T-helper 1 cell treated with Interleukin-12 subunit alpha and Interleukin-12 subunit beta and Interleukin-4 antibody, amounts not matched to agents 30 μg/mL and 1 μg/mL, for 36 hours (primary cell): Measurements from ENCODE around the gene RERE.

Experiments used
- H3K27ac Mint-ChIP-seq: one replicate; pipeline ENCODE4 v1.8.0; 2021; ENCODE audit warnings: mild to moderate bottlenecking, mixed read lengths
- H3K27me3 Mint-ChIP-seq: one replicate; pipeline ENCODE4 v1.8.0; 2021; ENCODE audit warnings: low read depth, mixed read lengths
- H3K36me3 Mint-ChIP-seq: one replicate; pipeline ENCODE4 v1.8.0; 2021; ENCODE audit warnings: low read depth, mixed read lengths
- H3K4me1 Mint-ChIP-seq: one replicate; pipeline ENCODE4 v1.8.0; 2021; ENCODE audit warnings: low read depth, mixed read lengths
- H3K4me3 Mint-ChIP-seq: one replicate; pipeline ENCODE4 v1.8.0; 2021; ENCODE audit warnings: mild to moderate bottlenecking, moderate library complexity, mixed read lengths
- H3K9me3 Mint-ChIP-seq: one replicate; pipeline ENCODE4 v1.8.0; 2021; ENCODE audit warnings: mixed read lengths

RERE gene

GRCh38 chr1:8435569-8436071, 381.8 kb downstream of the RERE start:
- Mint-ChIP-seq H3K27me3 (no peaks in the 10 kb centered on the region), H3K4me3 (no peak overlapping the region), H3K9me3 (no peaks in the 10 kb centered on the region), H3K27ac (no peak overlapping the region), H3K36me3 (peaks cover 13% of the 10 kb centered on the region), H3K4me1 (peaks cover 24% of the 10 kb centered on the region)

- no peaks in the 10 kb centered on the region for H3K27me3 Mint-ChIP-seq
- H3K27ac Mint-ChIP-seq = no peak overlapping the region
- no peaks in the 10 kb centered on the region for H3K9me3 Mint-ChIP-seq
- peaks cover 34% of the 10 kb centered on the region for H3K4me1 Mint-ChIP-seq
- no peak overlapping the region for H3K4me3 Mint-ChIP-seq
- peaks cover 16% of the 10 kb centered on the region for H3K36me3 Mint-ChIP-seq
These were observed 383.3 kb downstream of the RERE start for GRCh38 chr1:8434101-8434500.

GRCh38 chr1:8431784-8432183, 385.7 kb downstream of the RERE start:
- Mint-ChIP-seq H3K4me3 (no peak overlapping the region), H3K27ac (peak overlapping the region; percentile 13), H3K27me3 (no peaks in the 10 kb centered on the region), H3K36me3 (peaks cover 15% of the 10 kb centered on the region), H3K9me3 (no peaks in the 10 kb centered on the region), H3K4me1 (peaks cover 48% of the 10 kb centered on the region)

- Mint-ChIP-seq H3K27ac (peak overlapping the region; percentile 71), H3K9me3 (no peaks in the 10 kb centered on the region), H3K27me3 (no peaks in the 10 kb centered on the region), H3K36me3 (peaks cover 13% of the 10 kb centered on the region), H3K4me3 (peak overlapping the region; percentile 68), H3K4me1 (peaks cover 53% of the 10 kb centered on the region)
These were observed 386.4 kb downstream of the RERE start for GRCh38 chr1:8431019-8431418.

- H3K9me3 Mint-ChIP-seq = no peaks in the 10 kb centered on the region
- peak overlapping the region; percentile 71 for H3K27ac Mint-ChIP-seq
- H3K27me3 Mint-ChIP-seq = no peaks in the 10 kb centered on the region
- peaks cover 10% of the 10 kb centered on the region for H3K36me3 Mint-ChIP-seq
- H3K4me1 Mint-ChIP-seq = peaks cover 57% of the 10 kb centered on the region
- peak overlapping the region; percentile 68 for H3K4me3 Mint-ChIP-seq
These were observed 387.0 kb downstream of the RERE start for GRCh38 chr1:8430476-8430875.

- peaks cover 63% of the 10 kb centered on the region for H3K4me1 Mint-ChIP-seq
These were observed 387.8 kb downstream of the RERE start for GRCh38 chr1:8429549-8430110.

GRCh38 chr1:8428441-8428840, 389.0 kb downstream of the RERE start:
- no peaks in the 10 kb centered on the region for H3K9me3 Mint-ChIP-seq
- H3K36me3 Mint-ChIP-seq = peaks cover 16% of the 10 kb centered on the region
- no peak overlapping the region for H3K4me3 Mint-ChIP-seq
- peaks cover 69% of the 10 kb centered on the region for H3K4me1 Mint-ChIP-seq
- no peaks in the 10 kb centered on the region for H3K27me3 Mint-ChIP-seq
- no peak overlapping the region for H3K27ac Mint-ChIP-seq

More at GRCh38 chr1:8429549-8430110, 387.8 kb downstream of the RERE start:
- Mint-ChIP-seq H3K27me3 (no peaks in the 10 kb centered on the region), H3K36me3 (peaks cover 11% of the 10 kb centered on the region), H3K4me3 (no peak overlapping the region), H3K27ac (no peak overlapping the region), H3K9me3 (no peaks in the 10 kb centered on the region)

- H3K27ac Mint-ChIP-seq = peak overlapping the region; percentile 60
- H3K4me3 Mint-ChIP-seq = peak overlapping the region; percentile 56
- H3K27me3 Mint-ChIP-seq = no peaks in the 10 kb centered on the region
- H3K36me3 Mint-ChIP-seq = peaks cover 16% of the 10 kb centered on the region
- no peaks in the 10 kb centered on the region for H3K9me3 Mint-ChIP-seq
- H3K4me1 Mint-ChIP-seq = peaks cover 69% of the 10 kb centered on the region
These were observed 389.5 kb downstream of the RERE start for GRCh38 chr1:8427986-8428385.

- Mint-ChIP-seq H3K9me3 (no peaks in the 10 kb centered on the region), H3K4me3 (peak overlapping the region; percentile 56), H3K27me3 (no peaks in the 10 kb centered on the region), H3K4me1 (peaks cover 69% of the 10 kb centered on the region), H3K27ac (peak overlapping the region; percentile 73), H3K36me3 (peaks cover 16% of the 10 kb centered on the region)
These were observed 389.9 kb downstream of the RERE start for GRCh38 chr1:8427493-8427892.

GRCh38 chr1:8426996-8427395, 390.4 kb downstream of the RERE start:
- Mint-ChIP-seq H3K27me3 (no peaks in the 10 kb centered on the region), H3K36me3 (peaks cover 16% of the 10 kb centered on the region), H3K27ac (peak overlapping the region; percentile 73), H3K4me1 (peaks cover 64% of the 10 kb centered on the region), H3K4me3 (peak overlapping the region; percentile 55), H3K9me3 (no peaks in the 10 kb centered on the region)

GRCh38 chr1:8425781-8426161, 391.7 kb downstream of the RERE start:
- no peaks in the 10 kb centered on the region for H3K27me3 Mint-ChIP-seq
- no peaks in the 10 kb centered on the region for H3K9me3 Mint-ChIP-seq
- H3K4me3 Mint-ChIP-seq = no peak overlapping the region
- H3K36me3 Mint-ChIP-seq = peaks cover 14% of the 10 kb centered on the region
- H3K27ac Mint-ChIP-seq = peak overlapping the region; percentile 5
- peaks cover 55% of the 10 kb centered on the region for H3K4me1 Mint-ChIP-seq

GRCh38 chr1:8425150-8425780, 392.2 kb downstream of the RERE start:
- Mint-ChIP-seq H3K4me1 (peaks cover 50% of the 10 kb centered on the region), H3K36me3 (peaks cover 12% of the 10 kb centered on the region), H3K9me3 (no peaks in the 10 kb centered on the region), H3K27ac (peak overlapping the region; percentile 5), H3K4me3 (no peak overlapping the region), H3K27me3 (no peaks in the 10 kb centered on the region)

- H3K9me3 Mint-ChIP-seq = no peaks in the 10 kb centered on the region
These were observed 392.8 kb downstream of the RERE start for GRCh38 chr1:8424539-8425116.

GRCh38 chr1:8423692-8424538, 393.5 kb downstream of the RERE start:
- Mint-ChIP-seq H3K9me3 (no peaks in the 10 kb centered on the region), H3K4me1 (peaks cover 42% of the 10 kb centered on the region), H3K4me3 (peak overlapping the region; percentile 85), H3K36me3 (peaks cover 12% of the 10 kb centered on the region), H3K27ac (peak overlapping the region; percentile 90), H3K27me3 (no peaks in the 10 kb centered on the region)

More at GRCh38 chr1:8424539-8425116, 392.8 kb downstream of the RERE start:
- Mint-ChIP-seq H3K36me3 (peaks cover 12% of the 10 kb centered on the region), H3K4me3 (peak overlapping the region; percentile 85), H3K27ac (peak overlapping the region; percentile 90), H3K4me1 (peaks cover 45% of the 10 kb centered on the region), H3K27me3 (no peaks in the 10 kb centered on the region)
